ENCODE measurements around the gene NOTCH1.

NOTCH1 gene

DNA sequence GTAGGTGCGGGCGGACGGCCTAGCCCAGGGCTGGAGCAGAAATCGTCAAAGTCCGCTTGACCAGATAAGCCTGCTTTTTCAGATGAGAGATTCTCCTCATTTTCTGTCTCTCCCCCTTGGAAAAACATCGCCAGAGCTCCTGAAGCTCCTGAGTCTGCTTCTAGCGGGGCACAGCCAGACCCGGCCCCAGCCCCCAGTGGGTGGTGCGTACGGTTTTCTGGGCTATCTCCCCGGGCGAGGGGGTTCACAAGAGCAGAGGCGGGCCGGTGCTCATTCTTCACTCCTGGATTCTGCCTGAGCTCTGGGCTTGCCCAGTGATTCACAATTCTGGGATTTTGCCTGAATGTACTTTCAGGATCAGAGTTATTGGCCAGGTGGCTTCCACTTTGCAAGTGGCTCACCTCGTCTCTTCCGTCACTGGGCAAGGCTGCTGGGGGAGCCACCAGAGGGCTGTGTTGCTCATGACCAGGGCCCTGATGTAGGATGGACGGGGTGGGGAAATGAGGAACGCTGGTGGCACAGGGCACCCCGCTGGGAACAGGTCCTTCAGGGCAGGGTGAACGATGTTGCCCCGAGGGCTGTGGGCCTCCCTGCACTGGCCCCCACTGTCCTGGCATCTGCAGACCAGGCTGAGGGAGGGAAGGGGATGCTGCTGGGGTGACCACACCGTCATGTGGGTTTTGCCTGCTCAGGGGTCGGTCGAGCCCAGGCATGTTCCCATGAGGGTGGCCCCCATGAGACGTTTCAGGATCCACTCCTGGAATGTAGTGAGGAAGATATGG, 69.3 kb downstream of the NOTCH1 start:
- H3K9me3 ChIP-seq (ENCODE audit: control insufficient read depth in 1 of 2, low read length in 2 of 2): no peaks in the 10 kb centered on the region
- H3K27me3 ChIP-seq (ENCODE audit: low read depth, low read length): no peaks in the 10 kb centered on the region
- no peak overlapping the region for H3K4me3 ChIP-seq (ENCODE audit: low read depth in 1 of 2, low read length in 2 of 2)
- peaks cover 48 to 62% of the 10 kb centered on the region in 2 donors for H3K36me3 ChIP-seq (ENCODE audit: control insufficient read depth in 1 of 2, insufficient read depth in 2 of 2, low read length in 2 of 2)
- peaks cover 1 to 10% of the 10 kb centered on the region in 2 donors for H3K4me1 ChIP-seq (ENCODE audit: control insufficient read depth in 1 of 2, insufficient read depth in 2 of 2, low read length in 2 of 2)
- no peak overlapping the region for H3K27ac ChIP-seq (ENCODE audit: low read length)

- Histone ChIP-seq H3K4me1 (ENCODE audit: control insufficient read depth in 1 of 2, insufficient read depth in 2 of 2, low read length in 2 of 2) (peaks cover 0 to 4% of the 10 kb centered on the region in 2 donors), H3K4me3 (ENCODE audit: low read depth in 1 of 2, low read length in 2 of 2) (no peak overlapping the region), H3K9me3 (ENCODE audit: control insufficient read depth in 1 of 2, low read length in 2 of 2) (no peaks in the 10 kb centered on the region), H3K27me3 (ENCODE audit: low read depth, low read length) (no peaks in the 10 kb centered on the region), H3K27ac (ENCODE audit: low read length) (no peak overlapping the region), H3K36me3 (ENCODE audit: control insufficient read depth in 1 of 2, insufficient read depth in 2 of 2, low read length in 2 of 2) (peaks cover 59 to 76% of the 10 kb centered on the region in 2 donors)
Observed at GRCh38 chr9:136474974-136475865, 70.6 kb downstream of the NOTCH1 start.

GRCh38 chr9:136474021-136474640, 71.7 kb downstream of the NOTCH1 start:
- no peaks in the 10 kb centered on the region for H3K4me1 ChIP-seq (ENCODE audit: control insufficient read depth in 1 of 2, insufficient read depth in 2 of 2, low read length in 2 of 2)

DNA sequence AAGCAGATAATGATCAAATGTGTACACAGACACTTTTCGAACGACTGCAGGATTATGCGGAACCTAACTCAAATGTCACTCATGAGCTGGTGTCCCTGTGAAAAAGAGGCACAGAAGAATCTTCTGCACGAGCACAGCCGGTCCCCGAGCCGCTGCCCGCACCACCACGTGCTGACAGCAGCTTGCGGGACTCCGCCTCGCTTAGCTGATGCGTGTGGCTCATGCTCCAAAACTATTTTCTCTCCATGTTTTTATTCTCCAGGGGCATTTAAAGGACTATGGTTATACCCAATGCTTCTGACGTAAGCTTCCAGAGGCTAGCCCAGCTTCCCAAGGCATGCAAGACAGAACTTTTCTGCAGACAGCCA, 72.5 kb downstream of the NOTCH1 start:
- H3K36me3 ChIP-seq (ENCODE audit: control insufficient read depth in 1 of 2, insufficient read depth in 2 of 2, low read length in 2 of 2): peaks cover 67 to 91% of the 10 kb centered on the region in 2 donors
- no peak overlapping the region for H3K27ac ChIP-seq (ENCODE audit: low read length)
- no peaks in the 10 kb centered on the region for H3K27me3 ChIP-seq (ENCODE audit: low read depth, low read length)
- no peaks in the 10 kb centered on the region for H3K4me1 ChIP-seq (ENCODE audit: control insufficient read depth in 1 of 2, insufficient read depth in 2 of 2, low read length in 2 of 2)
- no peaks in the 10 kb centered on the region for H3K9me3 ChIP-seq (ENCODE audit: control insufficient read depth in 1 of 2, low read length in 2 of 2)
- H3K4me3 ChIP-seq (ENCODE audit: low read depth in 1 of 2, low read length in 2 of 2): no peak overlapping the region

More at GRCh38 chr9:136474021-136474640, 71.7 kb downstream of the NOTCH1 start:
- Histone ChIP-seq H3K27me3 (ENCODE audit: low read depth, low read length) (no peaks in the 10 kb centered on the region), H3K9me3 (ENCODE audit: control insufficient read depth in 1 of 2, low read length in 2 of 2) (no peaks in the 10 kb centered on the region), H3K4me3 (ENCODE audit: low read depth in 1 of 2, low read length in 2 of 2) (no peak overlapping the region), H3K36me3 (ENCODE audit: control insufficient read depth in 1 of 2, insufficient read depth in 2 of 2, low read length in 2 of 2) (peaks cover 64 to 87% of the 10 kb centered on the region in 2 donors), H3K27ac (ENCODE audit: low read length) (no peak overlapping the region)

DNA sequence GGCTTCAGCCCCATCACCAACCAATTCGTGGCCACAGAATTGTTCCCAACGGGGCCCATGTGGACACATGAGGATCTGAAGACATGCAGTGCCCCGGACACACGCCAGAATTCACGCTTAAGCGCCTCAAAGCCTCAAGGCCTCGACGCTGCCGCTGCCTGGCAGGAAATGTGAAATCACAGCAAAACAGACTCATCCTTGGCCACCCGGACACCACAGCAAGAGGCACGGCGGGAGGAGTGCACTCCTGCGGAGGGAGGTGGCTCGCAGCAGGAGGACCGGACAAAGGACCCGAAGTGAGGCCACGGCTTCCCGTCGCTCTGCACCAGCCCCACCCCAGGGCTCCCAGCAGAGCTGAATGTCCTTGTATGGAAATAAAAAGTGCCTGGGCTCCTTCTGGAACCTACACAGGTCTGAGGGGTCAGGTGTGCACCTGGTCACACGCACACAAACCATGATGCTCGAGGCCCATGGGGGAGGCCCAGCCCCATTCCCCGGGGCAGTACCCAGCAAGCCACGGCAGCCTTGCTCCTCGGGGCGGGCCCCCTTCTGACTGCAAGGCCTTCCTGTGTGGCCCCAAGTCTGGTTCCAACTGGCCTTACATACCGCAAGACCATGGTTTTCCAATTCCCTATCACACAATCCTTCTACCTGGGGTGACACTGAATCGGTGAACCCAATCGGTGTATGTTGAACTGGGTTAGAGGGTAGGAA, 73.1 kb downstream of the NOTCH1 start:
- Histone ChIP-seq H3K36me3 (ENCODE audit: control insufficient read depth in 1 of 2, insufficient read depth in 2 of 2, low read length in 2 of 2) (peaks cover 72 to 95% of the 10 kb centered on the region in 2 donors), H3K9me3 (ENCODE audit: control insufficient read depth in 1 of 2, low read length in 2 of 2) (no peaks in the 10 kb centered on the region), H3K27me3 (ENCODE audit: low read depth, low read length) (no peaks in the 10 kb centered on the region), H3K4me3 (ENCODE audit: low read depth in 1 of 2, low read length in 2 of 2) (no peak overlapping the region), H3K27ac (ENCODE audit: low read length) (no peak overlapping the region), H3K4me1 (ENCODE audit: control insufficient read depth in 1 of 2, insufficient read depth in 2 of 2, low read length in 2 of 2) (no peaks in the 10 kb centered on the region)

- no peaks in the 10 kb centered on the region for H3K9me3 ChIP-seq (ENCODE audit: control insufficient read depth in 1 of 2, low read length in 2 of 2)
- no peaks in the 10 kb centered on the region for H3K4me1 ChIP-seq (ENCODE audit: control insufficient read depth in 1 of 2, insufficient read depth in 2 of 2, low read length in 2 of 2)
- peaks cover 74 to 95% of the 10 kb centered on the region in 2 donors for H3K36me3 ChIP-seq (ENCODE audit: control insufficient read depth in 1 of 2, insufficient read depth in 2 of 2, low read length in 2 of 2)
- H3K4me3 ChIP-seq (ENCODE audit: low read depth in 1 of 2, low read length in 2 of 2): no peak overlapping the region
- H3K27ac ChIP-seq (ENCODE audit: low read length): no peak overlapping the region
- H3K27me3 ChIP-seq (ENCODE audit: low read depth, low read length): no peaks in the 10 kb centered on the region
Observed at GRCh38 chr9:136471802-136472487, 73.9 kb downstream of the NOTCH1 start.

DNA sequence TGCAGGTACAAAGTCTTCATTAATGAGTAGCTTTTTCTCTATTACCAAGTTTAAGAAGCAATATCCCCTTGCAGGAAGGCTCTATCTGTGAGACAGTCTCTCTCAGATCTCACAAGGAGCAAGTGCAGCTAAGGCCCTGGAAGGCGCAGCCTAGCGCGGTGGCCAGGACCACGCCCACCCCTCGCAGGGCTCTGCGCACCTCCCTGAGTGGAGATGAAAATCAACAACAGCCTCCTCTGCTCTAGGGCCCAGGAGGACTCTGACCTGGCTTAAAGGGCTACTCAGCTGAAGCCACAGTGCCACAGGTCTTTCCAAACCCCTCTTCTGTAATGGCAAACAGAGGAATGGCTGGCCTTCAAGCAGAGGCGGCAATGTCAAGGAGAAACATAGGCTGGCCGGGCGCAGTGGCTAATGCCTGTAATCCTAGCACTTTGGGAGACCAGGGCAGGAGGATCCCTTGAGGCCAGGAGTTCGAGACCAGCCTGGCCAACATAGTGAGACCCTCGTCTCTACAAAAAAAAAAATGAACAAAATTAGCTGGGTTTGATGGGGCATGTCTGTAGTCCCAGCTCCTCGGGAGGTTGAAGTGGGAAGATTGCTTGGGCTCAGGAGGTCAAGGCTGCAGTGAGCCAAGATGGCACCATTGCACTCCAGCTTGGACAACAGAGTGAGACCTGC, 74.9 kb downstream of the NOTCH1 start:
- H3K36me3 ChIP-seq (ENCODE audit: control insufficient read depth in 1 of 2, insufficient read depth in 2 of 2, low read length in 2 of 2): peaks cover 78 to 95% of the 10 kb centered on the region in 2 donors
- no peak overlapping the region for H3K27ac ChIP-seq (ENCODE audit: low read length)
- H3K27me3 ChIP-seq (ENCODE audit: low read depth, low read length): no peaks in the 10 kb centered on the region
- no peak overlapping the region for H3K4me3 ChIP-seq (ENCODE audit: low read depth in 1 of 2, low read length in 2 of 2)
- H3K4me1 ChIP-seq (ENCODE audit: control insufficient read depth in 1 of 2, insufficient read depth in 2 of 2, low read length in 2 of 2): no peaks in the 10 kb centered on the region
- no peaks in the 10 kb centered on the region for H3K9me3 ChIP-seq (ENCODE audit: control insufficient read depth in 1 of 2, low read length in 2 of 2)

DNA sequence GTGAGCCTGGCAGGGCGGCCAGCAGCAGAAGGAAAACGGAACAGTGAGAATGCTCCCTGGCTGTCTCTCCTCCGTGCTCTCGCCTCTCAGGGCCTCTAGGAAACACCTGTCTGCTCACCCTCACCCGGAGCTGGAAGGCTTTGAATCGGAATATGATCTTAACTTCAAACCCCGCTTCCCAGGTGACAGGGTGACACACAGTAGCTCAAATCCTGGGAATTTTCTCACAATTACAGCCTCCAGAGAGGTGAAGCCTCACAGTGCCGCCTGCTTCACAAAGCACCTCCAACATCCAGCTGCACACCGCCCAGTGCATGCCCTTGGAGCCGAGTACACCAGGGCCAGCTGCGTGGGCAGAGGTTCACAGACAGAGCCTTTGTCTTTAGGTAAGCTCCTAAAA, 75.5 kb downstream of the NOTCH1 start:
- no peaks in the 10 kb centered on the region for H3K4me1 ChIP-seq (ENCODE audit: control insufficient read depth in 1 of 2, insufficient read depth in 2 of 2, low read length in 2 of 2)
- peaks cover 76 to 95% of the 10 kb centered on the region in 2 donors for H3K36me3 ChIP-seq (ENCODE audit: control insufficient read depth in 1 of 2, insufficient read depth in 2 of 2, low read length in 2 of 2)
- no peaks in the 10 kb centered on the region for H3K27me3 ChIP-seq (ENCODE audit: low read depth, low read length)
- H3K27ac ChIP-seq (ENCODE audit: low read length): no peak overlapping the region
- H3K4me3 ChIP-seq (ENCODE audit: low read depth in 1 of 2, low read length in 2 of 2): no peak overlapping the region
- no peaks in the 10 kb centered on the region for H3K9me3 ChIP-seq (ENCODE audit: control insufficient read depth in 1 of 2, low read length in 2 of 2)

GRCh38 chr9:136467766-136468165, 78.1 kb downstream of the NOTCH1 start:
- H3K27ac ChIP-seq (ENCODE audit: low read length): no peak overlapping the region
- peaks cover 74 to 95% of the 10 kb centered on the region in 2 donors for H3K36me3 ChIP-seq (ENCODE audit: control insufficient read depth in 1 of 2, insufficient read depth in 2 of 2, low read length in 2 of 2)
- no peaks in the 10 kb centered on the region for H3K4me1 ChIP-seq (ENCODE audit: control insufficient read depth in 1 of 2, insufficient read depth in 2 of 2, low read length in 2 of 2)
- no peaks in the 10 kb centered on the region for H3K27me3 ChIP-seq (ENCODE audit: low read depth, low read length)
- no peaks in the 10 kb centered on the region for H3K9me3 ChIP-seq (ENCODE audit: control insufficient read depth in 1 of 2, low read length in 2 of 2)
- H3K4me3 ChIP-seq (ENCODE audit: low read depth in 1 of 2, low read length in 2 of 2): no peak overlapping the region

GRCh38 chr9:136466155-136466541, 79.7 kb downstream of the NOTCH1 start:
- Histone ChIP-seq H3K27ac (ENCODE audit: low read length) (no peak overlapping the region), H3K9me3 (ENCODE audit: control insufficient read depth in 1 of 2, low read length in 2 of 2) (no peaks in the 10 kb centered on the region), H3K4me3 (ENCODE audit: low read depth in 1 of 2, low read length in 2 of 2) (no peak overlapping the region), H3K36me3 (ENCODE audit: control insufficient read depth in 1 of 2, insufficient read depth in 2 of 2, low read length in 2 of 2) (peaks cover 70 to 91% of the 10 kb centered on the region in 2 donors), H3K4me1 (ENCODE audit: control insufficient read depth in 1 of 2, insufficient read depth in 2 of 2, low read length in 2 of 2) (no peaks in the 10 kb centered on the region), H3K27me3 (ENCODE audit: low read depth, low read length) (no peaks in the 10 kb centered on the region)
